GM19455 (cell line): ENCODE data around the gene DOCK2.
"Not testable (repeated sequence)": the region's sequence is repeated elsewhere in the genome, so short reads cannot be mapped to it uniquely, and the experiment has no call there.

Source experiments
- ATAC-seq: cut with Tn5 transposase; IDR thresholded peaks from one replicate; pipeline ENCODE4 v1.9.1; 2021; ENCODE audit not compliant: unreplicated experiment

DOCK2 gene

DNA sequence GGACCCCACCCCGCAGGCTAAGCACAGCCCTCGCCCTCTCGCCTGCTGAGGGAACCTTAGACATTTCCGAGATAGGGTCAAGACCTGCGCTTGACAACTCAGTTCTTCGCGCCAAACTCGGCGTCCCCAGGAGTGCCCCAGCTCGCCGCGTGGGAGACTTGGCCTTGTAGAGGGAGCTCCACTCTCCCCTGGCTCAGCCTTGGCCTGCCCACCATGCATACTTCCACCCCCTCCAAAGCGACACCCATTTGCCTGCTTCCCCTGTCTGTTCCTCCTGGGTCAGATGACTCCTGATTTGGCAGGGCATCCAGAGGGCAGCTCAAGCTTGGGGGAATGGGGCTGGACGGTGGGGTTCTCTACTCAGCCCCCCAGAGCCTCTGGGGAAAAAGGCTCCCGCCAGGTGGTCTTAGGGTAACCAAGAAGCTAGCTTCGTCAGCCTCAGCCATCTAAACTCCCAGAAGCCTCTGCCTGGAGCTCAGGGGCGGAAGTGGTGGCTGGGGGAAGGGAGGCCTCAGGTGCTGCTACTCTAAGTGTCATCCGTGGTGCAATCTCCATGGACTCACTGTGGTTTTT is 560 bp downstream of the DOCK2 start:
- peak; percentile 65 for ATAC-seq

DNA sequence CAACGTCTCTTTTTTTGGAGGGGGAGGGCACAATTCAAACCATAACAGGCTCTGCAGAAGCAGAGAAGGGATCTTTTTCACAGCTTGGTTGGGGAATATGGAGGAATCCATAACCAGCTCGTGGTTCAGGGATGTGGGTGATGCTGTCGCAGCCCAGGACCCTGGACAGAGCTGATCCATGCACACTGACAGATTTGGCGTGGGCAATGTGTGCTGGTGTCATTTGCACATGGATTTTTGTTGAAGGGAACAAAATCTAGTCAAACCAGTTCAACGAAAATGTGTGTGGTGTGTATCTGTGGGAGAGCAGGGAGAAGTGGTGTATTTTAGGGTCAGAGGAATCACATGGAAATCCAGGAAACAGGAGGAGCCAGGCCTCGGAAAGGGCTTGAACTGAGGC is 4.2 kb downstream of the DOCK2 start:
- no peak for ATAC-seq

DNA sequence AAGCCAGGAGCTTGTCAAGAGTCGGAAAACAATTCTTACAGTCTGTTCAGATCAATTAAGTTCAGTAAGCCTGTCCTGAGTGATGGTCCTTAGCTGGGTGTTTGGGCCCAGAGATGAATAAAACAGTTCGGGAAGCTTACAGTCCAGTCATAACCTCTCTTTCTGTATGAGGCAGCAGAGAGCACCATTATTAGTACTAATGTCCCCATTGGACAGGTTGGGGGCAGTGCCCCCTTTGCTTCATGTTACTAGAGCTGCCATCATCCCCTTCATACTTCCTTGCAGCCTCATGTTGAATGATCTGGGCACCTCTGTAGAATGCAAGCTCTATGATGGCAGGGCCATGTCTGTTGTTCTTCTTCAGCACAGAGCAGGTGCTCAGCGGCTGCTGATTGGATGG is 9.8 kb downstream of the DOCK2 start:
- no peak for ATAC-seq

DNA sequence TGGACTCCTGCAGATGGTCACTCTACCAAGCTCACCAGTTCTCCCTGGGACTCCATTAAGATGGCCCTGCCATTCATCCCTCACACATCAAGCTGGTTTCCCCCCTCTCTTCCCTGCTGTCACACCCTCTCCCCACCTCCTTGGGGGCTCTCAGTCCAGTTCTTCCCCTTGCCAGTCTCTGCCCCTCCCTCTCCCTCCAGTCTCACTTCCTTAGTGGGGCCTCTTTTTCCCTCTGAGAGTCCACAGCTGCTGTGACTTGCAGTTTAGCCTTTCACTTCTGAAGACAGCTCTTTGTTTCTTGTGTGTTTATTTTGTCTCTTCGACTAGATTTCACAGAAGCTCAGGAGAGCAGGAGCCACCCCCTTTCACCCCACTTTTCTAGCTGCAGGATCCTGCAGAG is 10.5 kb downstream of the DOCK2 start:
- ATAC-seq = peak; percentile 46

DNA sequence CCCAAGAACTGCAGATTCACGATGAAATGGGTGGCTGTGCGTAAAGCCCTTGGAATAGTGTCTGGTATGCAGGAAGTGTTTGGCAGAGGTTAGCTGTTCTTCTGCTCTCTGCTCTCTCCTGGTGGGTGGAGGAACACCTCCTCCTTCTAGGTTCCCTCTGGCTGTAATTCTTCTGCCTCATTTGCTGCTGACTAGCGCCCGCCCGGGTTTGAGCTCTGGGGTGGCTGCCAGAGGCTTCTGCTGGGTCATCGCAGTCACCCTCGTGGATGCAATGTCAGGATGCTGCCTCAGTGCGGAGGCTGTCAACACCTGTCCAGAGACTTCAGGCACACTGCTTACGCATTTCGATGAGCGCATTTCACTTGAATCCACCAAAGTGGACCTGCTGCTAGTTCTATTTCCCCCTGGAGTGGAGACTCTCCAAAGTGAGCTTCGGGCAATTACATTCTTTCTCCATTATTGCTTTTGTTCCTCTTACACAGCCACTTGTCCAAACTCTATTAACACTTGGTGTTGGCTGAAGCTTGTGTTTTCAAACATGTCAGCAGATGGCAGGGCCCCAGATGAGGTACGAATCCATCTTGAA is 11.7 kb downstream of the DOCK2 start:
- ATAC-seq = no peak

DNA sequence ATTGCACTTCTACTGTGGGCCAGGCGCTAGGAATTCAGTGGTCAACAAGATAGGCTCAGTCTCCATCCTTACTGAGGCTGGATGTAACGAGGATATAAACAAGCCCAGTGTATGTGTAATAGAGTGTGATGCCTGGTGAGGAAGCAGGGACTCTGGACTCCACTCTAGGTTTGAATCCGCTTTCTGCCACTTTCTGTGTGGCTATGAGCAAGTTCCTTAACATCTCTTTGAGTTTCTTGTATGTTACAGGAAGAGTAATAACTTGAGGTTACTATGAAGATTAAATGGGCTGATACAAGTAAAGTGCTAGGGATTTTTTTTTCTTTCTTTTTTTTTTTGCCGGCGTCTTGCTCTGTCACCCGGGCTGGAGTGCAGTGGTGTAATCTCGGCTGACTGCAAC is 12.4 kb downstream of the DOCK2 start:
- ATAC-seq = no peak

DNA sequence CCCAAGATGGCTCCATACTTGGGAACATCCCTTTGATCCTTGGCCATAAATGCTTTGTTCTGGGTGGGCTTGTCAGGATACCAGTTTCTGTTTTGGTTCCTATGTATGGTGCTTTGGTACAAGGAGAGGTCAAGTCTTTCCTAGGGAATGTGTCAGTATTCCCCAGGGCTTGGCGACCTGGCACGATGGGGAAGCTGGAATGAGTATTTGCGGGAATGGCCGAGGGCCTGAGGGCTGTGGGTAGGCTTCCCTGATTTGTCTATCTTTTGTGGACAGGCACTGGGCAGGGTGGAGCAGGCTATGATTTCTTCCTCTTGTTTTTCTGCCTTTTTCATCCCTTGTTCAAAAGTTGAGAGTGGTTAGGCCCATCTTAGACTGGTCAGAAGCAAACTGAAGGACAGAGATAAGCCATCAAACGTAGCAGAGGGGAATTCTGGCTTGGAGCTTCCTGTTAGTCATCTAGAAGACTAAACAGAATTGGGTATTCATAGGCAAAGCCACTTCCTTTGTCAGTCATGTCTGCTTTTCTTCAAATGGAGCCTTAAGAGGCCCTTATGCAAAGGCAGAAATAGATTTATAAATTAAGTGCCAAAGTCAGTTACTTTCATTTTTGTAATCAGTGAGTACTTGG is 13.7 kb downstream of the DOCK2 start:
- ATAC-seq = peak; percentile 23

DNA sequence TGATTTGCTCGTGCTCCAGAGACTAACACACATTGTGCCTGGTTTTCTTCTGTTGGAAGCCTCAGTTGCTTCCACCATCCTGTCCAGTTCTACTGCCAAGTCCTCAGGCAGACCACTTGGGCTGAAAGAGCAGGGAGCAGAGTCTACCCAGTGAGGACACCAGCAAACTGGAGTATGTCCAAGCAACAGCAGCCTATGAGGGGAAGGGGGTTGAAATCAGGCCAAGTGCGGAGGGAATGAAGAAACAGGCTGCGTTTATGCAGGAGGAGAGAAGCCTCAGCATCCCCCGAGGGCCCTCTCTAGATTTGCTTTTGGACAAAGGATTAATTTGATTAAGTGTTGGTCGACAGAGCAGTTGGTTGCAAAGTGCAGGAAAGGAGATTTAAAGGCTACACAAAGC is 14.5 kb downstream of the DOCK2 start:
- no peak for ATAC-seq

DNA sequence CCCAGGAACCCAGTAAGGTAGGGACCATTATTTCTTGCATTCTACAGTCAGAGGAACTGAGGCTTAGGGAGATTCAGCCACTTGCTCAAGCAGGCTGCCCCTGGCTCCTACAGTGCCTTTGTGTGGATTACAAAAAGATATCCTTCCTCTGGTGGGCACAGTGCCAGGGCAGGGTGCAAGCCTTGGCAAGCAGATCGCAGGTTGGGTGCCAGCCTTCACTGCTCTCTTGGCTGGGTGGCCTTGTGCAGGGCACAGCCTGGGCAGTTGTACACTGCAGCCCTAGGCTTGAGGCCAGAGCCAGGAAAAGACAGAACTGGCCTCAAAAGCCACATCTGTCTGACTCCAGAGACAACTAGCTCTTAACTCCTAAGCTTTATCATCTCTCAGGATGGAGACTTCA is 15.0 kb downstream of the DOCK2 start:
- ATAC-seq = no peak

DNA sequence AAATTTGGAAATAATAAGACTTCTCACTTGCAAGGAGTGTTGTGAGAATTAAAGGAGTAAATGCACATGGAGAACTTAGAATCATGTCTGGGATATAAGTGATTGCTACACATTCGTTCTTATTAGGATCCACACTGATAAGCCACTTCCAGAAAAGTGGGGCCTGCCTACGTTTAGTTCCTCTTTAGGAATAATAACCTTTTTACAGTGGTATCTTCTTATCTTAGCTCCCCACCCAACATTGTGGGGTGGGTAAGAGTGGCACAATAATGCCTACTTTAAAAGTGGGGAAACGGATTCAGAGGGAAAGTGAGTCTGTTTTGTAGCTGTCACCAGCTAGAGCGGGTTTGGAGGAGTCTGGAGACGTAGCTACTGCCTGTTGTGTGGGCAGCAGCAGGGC is 16.0 kb downstream of the DOCK2 start:
- ATAC-seq = no peak

DNA sequence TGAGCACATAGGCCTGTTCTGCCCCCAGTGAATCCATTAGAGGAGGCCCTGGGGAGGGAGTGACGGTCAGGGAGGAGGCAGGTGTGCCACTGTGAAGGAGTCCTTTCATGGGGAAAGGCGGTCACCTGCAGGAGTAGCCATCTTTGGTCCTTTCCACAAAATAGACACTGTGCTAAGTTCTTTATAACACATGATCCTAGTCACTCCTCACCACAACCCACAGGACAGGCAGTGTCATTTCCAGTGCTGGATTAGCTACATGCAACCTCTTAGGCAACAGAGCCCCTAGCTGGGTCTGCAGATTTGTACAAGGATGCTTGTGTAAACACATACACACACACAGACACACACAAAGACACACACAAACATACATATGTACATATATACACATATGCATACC is 18.3 kb downstream of the DOCK2 start:
- no peak for ATAC-seq

DNA sequence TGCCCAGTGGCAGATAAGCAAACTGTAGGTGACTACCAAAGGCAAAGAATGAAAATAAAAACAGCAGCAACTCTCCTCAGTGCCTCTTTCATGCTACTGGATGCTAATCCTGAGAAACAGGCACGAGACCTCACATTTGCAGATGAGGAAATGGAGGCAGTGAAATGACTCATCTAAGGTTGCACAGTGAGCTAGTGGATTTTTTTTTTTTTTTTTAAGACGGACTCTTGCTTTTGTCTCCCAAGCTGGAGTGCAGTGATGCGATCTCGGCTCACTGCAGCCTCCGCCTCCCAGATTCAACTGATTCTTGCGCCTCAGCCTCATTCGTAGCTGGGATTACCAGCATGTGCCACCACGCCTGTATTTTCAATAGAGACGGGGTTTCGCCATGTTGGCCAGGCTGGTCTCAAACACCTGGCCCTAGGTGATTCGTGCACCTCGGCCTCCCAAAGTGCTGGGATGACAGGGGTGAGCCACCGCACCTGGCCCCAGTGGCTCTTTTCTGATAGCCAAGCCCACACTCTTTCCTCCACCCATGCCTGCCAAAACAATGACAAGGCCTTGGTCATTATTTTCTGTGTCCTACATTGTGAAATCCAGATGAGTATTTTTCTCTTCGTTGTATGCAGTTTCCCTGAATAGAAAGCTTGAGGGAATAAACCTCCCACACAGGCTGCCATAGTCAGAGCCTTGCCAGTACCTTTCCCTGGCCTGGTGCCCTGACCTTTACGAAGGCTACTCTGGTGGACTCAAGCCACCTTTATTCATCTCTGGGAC is 19.2 kb downstream of the DOCK2 start:
- peak; percentile 63 for ATAC-seq

DNA sequence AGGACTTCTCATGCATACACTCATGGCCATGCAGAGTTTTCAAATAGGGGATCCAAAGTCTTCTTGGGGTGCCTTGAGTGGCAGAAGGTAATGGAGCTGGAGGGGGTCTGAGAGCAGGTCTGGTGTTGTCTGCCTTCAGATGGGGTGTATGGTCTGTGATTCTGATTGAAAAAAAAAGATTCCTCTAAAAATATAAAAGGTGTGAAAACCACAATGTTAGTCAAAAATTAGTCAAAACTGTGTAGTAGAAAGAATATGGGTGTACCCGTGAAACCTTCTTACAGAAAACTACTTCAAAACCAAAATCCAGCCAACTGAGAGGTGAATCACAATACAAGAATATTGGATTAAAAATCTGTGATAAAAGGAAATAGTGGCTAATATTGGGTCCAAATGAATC is 20.1 kb downstream of the DOCK2 start:
- no peak for ATAC-seq

DNA sequence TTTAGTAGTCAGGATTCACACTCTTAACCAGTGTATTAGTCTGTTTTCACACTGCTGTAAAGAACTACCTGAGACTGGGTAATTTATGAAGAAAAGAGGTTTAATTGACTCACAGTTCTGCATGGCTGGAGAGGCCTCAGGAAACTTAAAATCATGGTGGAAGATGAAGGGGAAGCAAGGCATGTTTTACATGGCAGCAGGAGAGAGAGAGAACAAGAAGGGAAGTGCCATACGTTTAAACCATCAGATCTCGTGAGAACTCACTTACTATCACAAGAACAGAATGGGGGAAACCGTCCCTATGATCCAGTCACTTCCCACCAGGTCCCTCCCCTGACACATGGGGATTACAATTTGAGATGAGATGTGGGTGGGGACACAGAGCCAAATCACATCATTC is 25.4 kb downstream of the DOCK2 start:
- not testable (repeated sequence) for ATAC-seq

DNA sequence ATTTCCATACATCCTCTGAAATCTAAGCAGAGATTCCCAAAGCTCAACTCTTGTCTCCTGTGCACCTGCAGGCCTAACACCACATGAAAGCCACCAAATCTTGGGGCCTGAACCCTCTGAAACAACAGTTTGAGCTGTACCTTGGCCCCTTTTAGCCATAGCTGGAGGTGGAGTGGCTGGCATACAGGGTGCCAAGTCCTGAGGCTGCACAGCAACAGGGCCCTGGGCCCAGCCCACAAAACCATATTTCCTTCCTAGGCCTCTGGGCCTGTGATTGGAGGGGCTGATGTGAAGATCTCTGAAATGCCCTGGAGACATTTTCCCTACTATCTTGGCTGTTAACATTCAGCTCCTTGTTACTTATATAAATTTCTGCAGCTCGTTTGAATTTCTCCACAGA is 26.5 kb downstream of the DOCK2 start:
- no peak for ATAC-seq

DNA sequence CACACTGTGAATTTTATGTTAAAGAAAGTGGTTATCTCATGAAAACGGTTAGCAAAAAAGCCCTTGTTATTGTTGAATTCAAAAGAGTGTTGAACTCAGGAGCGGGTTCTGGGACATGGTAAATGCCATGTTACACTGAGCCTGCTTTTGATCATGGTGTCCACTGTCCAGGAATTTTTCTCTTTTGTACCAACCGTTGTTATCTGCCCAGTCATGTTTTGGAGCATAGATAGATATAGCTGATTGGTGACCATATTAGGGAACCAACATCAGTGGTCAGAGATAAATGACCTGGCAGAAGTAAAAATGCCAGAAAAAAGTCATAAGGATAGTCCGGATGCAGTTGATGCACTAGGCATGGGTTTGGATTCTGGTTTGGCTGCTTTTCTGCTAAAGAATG is 29.3 kb downstream of the DOCK2 start:
- ATAC-seq = no peak

DNA sequence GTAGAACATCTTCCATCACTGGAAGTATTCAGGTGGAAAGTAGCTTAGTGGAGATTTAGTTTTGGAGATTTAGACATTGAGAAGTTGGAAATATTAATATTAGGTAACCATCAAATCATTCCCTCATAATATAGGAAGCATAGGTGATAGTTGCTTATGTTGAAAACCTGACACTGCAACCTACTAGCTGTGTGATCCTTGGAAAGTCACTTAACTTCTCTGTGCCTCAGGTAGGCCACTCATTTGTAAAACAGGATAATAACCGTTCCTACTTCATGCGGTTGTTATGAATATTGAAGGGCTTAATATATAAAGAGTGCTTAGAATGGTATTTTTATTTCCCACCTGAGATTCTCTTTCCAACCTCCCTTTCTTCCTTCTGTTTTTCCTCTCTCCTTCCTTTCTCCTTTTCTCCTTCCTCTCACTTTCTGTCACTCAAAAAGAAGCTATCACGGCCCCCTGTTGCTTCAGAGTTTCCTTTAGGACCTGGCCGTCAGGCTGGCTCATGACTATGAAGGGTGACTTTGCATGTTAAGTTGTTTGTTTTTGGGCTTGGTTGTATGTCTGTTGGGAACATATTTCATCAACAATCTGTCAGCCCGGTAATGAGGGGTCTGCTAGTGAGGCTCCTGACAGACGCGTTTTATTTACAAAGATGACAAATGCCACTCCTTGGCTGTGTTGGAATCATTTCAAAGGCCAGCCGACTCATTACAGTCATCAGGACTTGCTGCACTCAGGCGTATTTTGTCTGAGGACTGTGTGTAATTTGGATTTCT is 31.0 kb downstream of the DOCK2 start:
- no peak for ATAC-seq

DNA sequence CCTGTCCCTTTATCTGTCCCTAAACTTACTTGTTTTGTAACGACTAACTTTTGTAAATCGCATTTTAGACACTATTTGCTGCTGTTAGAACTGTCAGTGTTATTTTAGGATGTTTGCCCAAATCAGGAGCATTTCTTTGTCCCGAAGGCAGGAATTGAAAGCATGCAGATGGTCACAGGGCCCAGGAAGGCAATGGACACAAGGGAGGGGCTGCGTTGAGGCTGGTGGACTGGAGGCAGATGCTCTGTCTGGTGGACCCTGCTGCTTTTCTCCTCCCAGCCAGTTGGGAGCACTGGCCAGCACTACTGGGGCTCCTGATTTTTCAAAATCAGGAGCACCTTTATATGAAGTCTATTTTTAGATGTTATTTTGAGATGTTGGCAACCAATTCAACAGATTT is 31.7 kb downstream of the DOCK2 start:
- no peak for ATAC-seq

DNA sequence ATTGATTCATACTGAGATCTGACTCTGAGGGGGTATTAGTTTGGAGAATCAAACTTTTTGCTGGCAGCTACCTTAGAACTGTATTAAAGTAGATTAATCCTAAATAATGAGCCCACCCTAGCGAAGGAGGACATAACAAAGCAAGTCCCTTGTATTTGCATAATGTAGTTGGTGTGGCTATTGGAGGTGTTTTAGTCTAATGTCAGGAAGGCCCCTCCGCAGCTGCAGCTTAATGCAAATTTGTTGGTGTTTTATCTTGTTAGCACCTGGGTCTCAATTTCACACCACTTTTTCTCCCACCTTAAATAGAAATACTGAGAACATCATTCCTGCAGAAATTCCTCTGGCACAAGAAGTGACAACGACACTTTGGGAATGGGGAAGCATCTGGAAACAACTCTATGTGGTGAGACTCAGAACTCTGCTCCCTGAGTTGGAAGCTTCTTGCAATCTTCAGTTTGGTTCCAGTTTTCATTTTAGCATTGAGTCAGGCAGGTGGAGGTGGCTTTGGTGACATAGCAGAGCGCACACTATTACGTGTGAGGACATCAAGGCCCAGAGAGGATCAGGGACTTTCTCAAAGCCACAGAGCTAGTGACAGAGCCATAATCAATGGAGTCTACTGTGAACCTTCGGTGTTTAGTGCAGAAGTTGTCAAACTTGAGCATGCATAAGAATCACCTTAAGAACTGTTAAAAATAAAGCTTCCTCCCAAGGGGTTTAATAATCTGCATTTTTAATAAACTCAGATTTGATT is 33.9 kb downstream of the DOCK2 start:
- ATAC-seq = peak; percentile 97

DNA sequence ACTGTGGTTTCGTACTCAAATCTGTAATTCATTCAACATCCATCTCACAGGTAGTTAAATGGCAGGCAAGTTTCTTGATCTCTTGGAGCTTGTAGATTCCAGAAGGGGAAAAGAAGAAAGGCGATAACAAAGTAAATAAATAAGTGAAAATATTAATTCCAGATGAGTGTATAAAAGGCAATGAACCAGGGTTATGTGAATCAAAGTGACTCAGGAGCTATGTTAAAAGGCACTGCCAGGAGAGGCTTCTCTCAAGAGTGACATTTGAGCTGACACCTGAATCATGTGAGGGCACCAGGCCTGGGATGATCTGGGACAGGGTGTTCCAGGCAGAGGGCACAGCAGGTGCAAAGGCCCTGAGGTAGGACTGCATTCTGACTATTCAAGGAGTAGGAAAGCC is 45.0 kb downstream of the DOCK2 start:
- no peak for ATAC-seq

DNA sequence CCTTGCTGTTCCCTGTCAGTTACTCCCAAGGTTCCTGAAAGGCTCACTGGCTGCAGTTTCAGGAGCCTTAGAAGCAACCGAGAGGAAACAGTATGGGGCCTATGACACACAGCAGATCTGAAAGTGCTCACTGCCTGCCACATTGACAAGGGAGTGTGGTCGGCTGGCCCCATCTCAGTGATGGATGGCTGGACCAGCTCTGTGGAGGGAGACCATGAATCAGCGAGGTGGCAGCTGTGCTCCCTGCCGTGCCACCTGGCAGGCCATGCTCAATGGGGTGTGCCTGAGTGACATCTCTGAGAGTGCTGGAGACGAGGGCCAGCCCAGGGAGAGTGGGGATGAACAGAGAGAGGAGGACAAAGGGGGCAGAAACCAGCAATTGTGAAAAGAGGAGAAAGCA is 49.1 kb downstream of the DOCK2 start:
- ATAC-seq = no peak
